ENCODE results near the gene MITF. TPM values are rescaled to one million over a fixed set of nuclear protein-coding genes. Genes with fewer than 3 reads are reported as not detected.

MITF gene
- polyA plus RNA-seq, 1 experiment: 30.9 TPM

- no peak for TF ChIP-seq CTCF (IDR thresholded peaks at IDR 0.05; ENCODE audit: insufficient read depth, low read depth, low read length)
- H3K27me3 ChIP-seq (ENCODE audit: control insufficient read depth, insufficient read depth, low read length): no peaks in the 10 kb centered on the region
- CTCF ChIA-PET: no interaction called here
- H3K36me3 ChIP-seq (ENCODE audit: control insufficient read depth, insufficient read depth, low read length): no peaks in the 10 kb centered on the region
- DNase-seq (ENCODE audit: low read depth): no peak
- H3K4me3 ChIP-seq (ENCODE audit: low read depth, low read length): no peak overlapping the region
- POLR2A ChIA-PET: no interaction called here
Measured at GRCh38 chr3:69752241-69752640, 13.0 kb downstream of the MITF start.

- POLR2A ChIA-PET: no interaction called here
Measured at GRCh38 chr3:69753179-69753775, 14.0 kb downstream of the MITF start.

GRCh38 chr3:69755795-69756194 is 16.5 kb downstream of the MITF start:
- ChIA-PET POLR2A (no interaction called here), CTCF (no interaction called here)
- Histone ChIP-seq H3K27me3 (ENCODE audit: control insufficient read depth, insufficient read depth, low read length) (no peaks in the 10 kb centered on the region), H3K36me3 (ENCODE audit: control insufficient read depth, insufficient read depth, low read length) (no peaks in the 10 kb centered on the region), H3K4me3 (ENCODE audit: low read depth, low read length) (no peak overlapping the region)
- TF ChIP-seq CTCF (IDR thresholded peaks at IDR 0.05; ENCODE audit: insufficient read depth, low read depth, low read length): no peak
- DNase-seq (ENCODE audit: low read depth): no peak

More at GRCh38 chr3:69753179-69753775, 14.0 kb downstream of the MITF start:
- Histone ChIP-seq H3K4me3 (ENCODE audit: low read depth, low read length) (no peak overlapping the region), H3K36me3 (ENCODE audit: control insufficient read depth, insufficient read depth, low read length) (no peaks in the 10 kb centered on the region), H3K27me3 (ENCODE audit: control insufficient read depth, insufficient read depth, low read length) (no peaks in the 10 kb centered on the region)
- CTCF ChIA-PET: no interaction called here
- TF ChIP-seq CTCF (IDR thresholded peaks at IDR 0.05; ENCODE audit: insufficient read depth, low read depth, low read length): no peak
- DNase-seq (ENCODE audit: low read depth): no peak

- ChIA-PET POLR2A (interaction anchor here (0.5 to 0.6 kb wide), 2 partner anchors 9 to 86 kb away, joined by 3 to 4 read pairs; no protein-coding TSS in a partner anchor), CTCF (interaction anchor here (1.4 kb wide), 1 partner anchor 30 kb away, joined by 5 read pairs; no protein-coding TSS in a partner anchor)
- peak; percentile 91 for DNase-seq (ENCODE audit: low read depth)
- no peak overlapping the region; the same call in 1 of the 2 replicates for H3K4me3 ChIP-seq (ENCODE audit: low read depth, low read length)
- H3K27me3 ChIP-seq (ENCODE audit: control insufficient read depth, insufficient read depth, low read length): no peaks in the 10 kb centered on the region
- H3K36me3 ChIP-seq (ENCODE audit: control insufficient read depth, insufficient read depth, low read length): no peaks in the 10 kb centered on the region
- no peak for TF ChIP-seq CTCF (IDR thresholded peaks at IDR 0.05; ENCODE audit: insufficient read depth, low read depth, low read length)
Measured at GRCh38 chr3:69761896-69762767, 22.9 kb downstream of the MITF start.

- POLR2A ChIA-PET: interaction anchor here (0.5 kb wide), 1 partner anchor 85 kb away, joined by 3 read pairs; no protein-coding TSS in a partner anchor
- no peak for DNase-seq (ENCODE audit: low read depth)
- CTCF ChIA-PET: interaction anchor here (1.1 kb wide), 1 partner anchor 13 kb away, joined by 4 read pairs; no protein-coding TSS in a partner anchor
- no peak for TF ChIP-seq CTCF (IDR thresholded peaks at IDR 0.05; ENCODE audit: insufficient read depth, low read depth, low read length)
- H3K36me3 ChIP-seq (ENCODE audit: control insufficient read depth, insufficient read depth, low read length): no peaks in the 10 kb centered on the region
- no peak overlapping the region; the same call in 1 of the 2 replicates for H3K4me3 ChIP-seq (ENCODE audit: low read depth, low read length)
- no peaks in the 10 kb centered on the region for H3K27me3 ChIP-seq (ENCODE audit: control insufficient read depth, insufficient read depth, low read length)
Measured at GRCh38 chr3:69762768-69763229, 23.5 kb downstream of the MITF start.
